ENCODE data around the gene RACK1. TPM values are rescaled to one million over a fixed set of nuclear protein-coding genes. Genes with fewer than 3 reads are reported as not detected.
A peak's percentile ranks its signal among the peaks of the same experiment; 100 is the strongest.

Gene RACK1
- total and polyA plus RNA-seq, 2 of the 13 experiments (the other 11 are each of a cell fraction or from before 2014, with no cell fraction given), result 2,514 to 6,141 TPM

DNA sequence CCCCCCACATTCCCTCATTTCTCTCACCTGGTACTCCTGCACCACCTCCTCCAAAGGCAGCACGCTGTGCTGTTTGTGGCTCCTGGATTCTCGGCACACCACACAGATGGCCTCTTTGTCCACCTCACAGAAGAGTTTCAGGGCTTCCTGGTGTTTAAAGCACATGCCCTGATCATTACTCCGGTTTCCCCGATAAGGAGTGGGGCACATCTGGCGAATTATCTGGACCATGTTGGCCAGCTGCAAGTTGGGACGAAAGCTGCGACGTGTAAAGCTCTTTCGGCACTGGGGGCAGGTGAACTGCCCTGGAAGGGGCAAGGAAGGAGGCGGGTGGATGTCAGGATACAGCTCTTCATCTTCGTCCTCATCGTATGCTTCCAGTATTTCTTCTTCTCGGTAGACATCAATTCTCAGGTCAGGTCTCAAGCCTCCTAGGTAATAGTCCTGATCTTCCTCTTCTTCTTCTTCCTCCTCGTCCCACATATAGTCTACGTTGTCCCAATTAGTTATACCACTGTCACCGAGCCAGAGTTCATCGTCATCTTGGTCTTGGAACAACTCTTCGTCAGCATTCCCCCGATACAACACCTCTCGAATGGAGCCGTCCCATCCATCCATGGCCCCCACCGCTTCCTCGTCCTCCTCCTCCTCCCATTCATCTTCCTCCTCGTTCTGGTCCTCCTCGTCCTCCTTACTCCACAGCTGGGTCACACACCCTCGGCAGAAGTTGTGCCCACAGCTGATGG, 16.4 kb upstream of the RACK1 start:
- no peaks in the 10 kb centered on the region for H3K9me3 ChIP-seq (ENCODE audit: low read length)
- H3K27ac ChIP-seq (ENCODE audit: extremely low read length, insufficient read depth, low read length), result peak overlapping the region; percentile 90
- H3K4me2 ChIP-seq (ENCODE audit: low read depth, low read length), result peak overlapping the region; percentile 99
- H3K79me2 ChIP-seq (ENCODE audit: insufficient read depth, low read length), result peaks cover 52% of the 10 kb centered on the region
- peaks cover 17% of the 10 kb centered on the region for H4K20me1 ChIP-seq (ENCODE audit: insufficient read depth, low read length)
- peaks cover 48% of the 10 kb centered on the region for H3K4me1 ChIP-seq (ENCODE audit: insufficient read depth, low read length)
- ChIA-PET POLR2A (interaction anchor here (1.1 to 5.1 kb wide), 7 partner anchors 9 to 76 kb away, joined by 3 to 102 read pairs (median 9); partner anchors contain the start of genes RACK1 and TRIM41), CTCF (ENCODE audit: low intra/inter-chr PET ratio, low total read pairs) (no interaction called here)
- TSS peak; percentile 65 for BruUV-seq (replicated peaks)
- H3K27me3 ChIP-seq (ENCODE audit: control insufficient read depth in 1 of 2, insufficient read depth in 2 of 2, low read length in 2 of 2), result no peaks in the 10 kb centered on the region; a peak in 1 of 5 replicates
- peak overlapping the region; percentile 99 for H3K9ac ChIP-seq (ENCODE audit: insufficient read depth, low read depth, low read length)
- peaks cover 4 to 17% of the 10 kb centered on the region in 2 experiments; a peak in 3 of 5 replicates for H3K36me3 ChIP-seq (replicated peaks in 1 of 2; ENCODE audit: control insufficient read depth in 1 of 2, insufficient read depth in 2 of 2, low read length in 2 of 2)
- FAIRE-seq (no peak), DNase-seq (ENCODE audit: low spot score) (no peak), ATAC-seq (no peak)
- TF ChIP-seq ZNF263 (CRISPR knock-in tag; IDR thresholded peaks at IDR 0.05) (peak; percentile 76), GATAD2A (CRISPR knock-in tag; IDR thresholded peaks at IDR 0.05) (no peak), GTF2F1 (IDR thresholded peaks at IDR 0.05; ENCODE audit: low read length) (no peak), ZNF616 (CRISPR knock-in tag; IDR thresholded peaks at IDR 0.05; ENCODE audit: low read depth) (no peak), KDM5B (CRISPR knock-in tag; IDR thresholded peaks at IDR 0.05; ENCODE audit: borderline replicate concordance) (0 out of 2 replicates have a peak, but pooled peaks have one; percentile 5), PAF1 (CRISPR knock-in tag; IDR thresholded peaks at IDR 0.05) (0 out of 2 replicates have a peak, but pooled peaks have one; percentile 30), ZNF510 (CRISPR knock-in tag; IDR thresholded peaks at IDR 0.05; ENCODE audit: low read depth) (0 out of 2 replicates have a peak, but pooled peaks have one; percentile 17), MIER3 (CRISPR knock-in tag; IDR thresholded peaks at IDR 0.05; ENCODE audit: borderline replicate concordance) (no peak), BORCS8-MEF2B (CRISPR knock-in tag; IDR thresholded peaks at IDR 0.05) (0 out of 2 replicates have a peak, but pooled peaks have one; percentile 37), RBM39 (IDR thresholded peaks at IDR 0.05; ENCODE audit: low read depth, low read length, poor library complexity, severe bottlenecking) (no peak), KDM2A (CRISPR knock-in tag; IDR thresholded peaks at IDR 0.05; ENCODE audit: borderline replicate concordance, low read depth) (peak; percentile 33; the same call in 1 of the 2 replicates), HMG20A (CRISPR knock-in tag; IDR thresholded peaks at IDR 0.05; ENCODE audit: borderline replicate concordance) (0 out of 2 replicates have a peak, but pooled peaks have one; percentile 1)
- TF ChIP-seq, protein P1, sequence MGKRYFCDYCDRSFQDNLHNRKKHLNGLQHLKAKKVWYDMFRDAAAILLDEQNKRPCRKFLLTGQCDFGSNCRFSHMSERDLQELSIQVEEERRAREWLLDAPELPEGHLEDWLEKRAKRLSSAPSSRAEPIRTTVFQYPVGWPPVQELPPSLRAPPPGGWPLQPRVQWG (CRISPR knock-in tag; IDR thresholded peaks at IDR 0.05; ENCODE audit: borderline replicate concordance, low read depth), result 0 out of 2 replicates have a peak, but pooled peaks have one; percentile 12
- TF ChIP-seq, protein P2, sequence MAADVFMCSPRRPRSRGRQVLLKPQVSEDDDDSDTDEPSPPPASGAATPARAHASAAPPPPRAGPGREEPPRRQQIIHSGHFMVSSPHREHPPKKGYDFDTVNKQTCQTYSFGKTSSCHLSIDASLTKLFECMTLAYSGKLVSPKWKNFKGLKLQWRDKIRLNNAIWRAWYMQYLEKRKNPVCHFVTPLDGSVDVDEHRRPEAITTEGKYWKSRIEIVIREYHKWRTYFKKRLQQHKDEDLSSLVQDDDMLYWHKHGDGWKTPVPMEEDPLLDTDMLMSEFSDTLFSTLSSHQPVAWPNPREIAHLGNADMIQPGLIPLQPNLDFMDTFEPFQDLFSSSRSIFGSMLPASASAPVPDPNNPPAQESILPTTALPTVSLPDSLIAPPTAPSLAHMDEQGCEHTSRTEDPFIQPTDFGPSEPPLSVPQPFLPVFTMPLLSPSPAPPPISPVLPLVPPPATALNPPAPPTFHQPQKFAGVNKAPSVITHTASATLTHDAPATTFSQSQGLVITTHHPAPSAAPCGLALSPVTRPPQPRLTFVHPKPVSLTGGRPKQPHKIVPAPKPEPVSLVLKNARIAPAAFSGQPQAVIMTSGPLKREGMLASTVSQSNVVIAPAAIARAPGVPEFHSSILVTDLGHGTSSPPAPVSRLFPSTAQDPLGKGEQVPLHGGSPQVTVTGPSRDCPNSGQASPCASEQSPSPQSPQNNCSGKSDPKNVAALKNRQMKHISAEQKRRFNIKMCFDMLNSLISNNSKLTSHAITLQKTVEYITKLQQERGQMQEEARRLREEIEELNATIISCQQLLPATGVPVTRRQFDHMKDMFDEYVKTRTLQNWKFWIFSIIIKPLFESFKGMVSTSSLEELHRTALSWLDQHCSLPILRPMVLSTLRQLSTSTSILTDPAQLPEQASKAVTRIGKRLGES (CRISPR knock-in tag; IDR thresholded peaks at IDR 0.05; ENCODE audit: borderline replicate concordance), result no peak
- H2AFZ ChIP-seq (ENCODE audit: low read length), result no peak overlapping the region
- H3K4me3 ChIP-seq (replicated peaks in 1 of 3; ENCODE audit: insufficient read depth in 1 of 3, low read depth in 2 of 3, low read length in 3 of 3), result peak overlapping the region; percentile 86 to 97 (median 94)
- in situ Hi-C loops (cut with HindIII; ENCODE audit: extremely low pct_ligation_motif_present, low pct_unique_long_range_greater_than_20kb) (no loop called here), intact Hi-C loops (cut with micrococcal nuclease; ENCODE audit: unreplicated experiment) (loop anchor here (2.0 kb wide), 1 partner anchor 13 kb away; no protein-coding TSS in a partner anchor)
- under 1% methylated on average over 25 of the region's 26 CpGs for WGBS (ENCODE audit: low lambda C conversion rate)

Measured in HepG2 (cell line).